Neural progenitor cell (in vitro differentiated cells): Measurements from ENCODE around the gene PVALEF. TPM values are rescaled to one million over a fixed set of nuclear protein-coding genes. Genes with fewer than 3 reads are reported as not detected.
A peak's percentile ranks its signal among the peaks of the same experiment; 100 is the strongest.

Experiments used
- DNase-seq: peaks from one replicate; pipeline ENCODE4 v3.0.0-alpha.2; 2016; ENCODE audit warnings: low spot score
- H2AFZ ChIP-seq: fragments of 200-600 bp; sonication (generic); replicated peaks from 2 replicates; pipeline ENCODE4 v1.6.1; 2016; ENCODE audit warnings: antibody characterized with exemption
- H3F3A ChIP-seq: fragments of 200-600 bp; sonication (generic); 2 replicates; pipeline ENCODE4 v1.6.1; 2016; ENCODE audit warnings: antibody characterized with exemption, low read depth
- H3K27ac ChIP-seq: fragments of 200-600 bp; sonication (generic); 2 replicates; pipeline ENCODE4 v1.5.1; 2016; ENCODE audit warnings: mild to moderate bottlenecking
- H3K27me3 ChIP-seq: fragments of 200-600 bp; sonication (generic); 2 replicates; pipeline ENCODE4 v1.6.1; 2016; ENCODE audit warnings: mild to moderate bottlenecking, moderate library complexity
- H3K36me3 ChIP-seq: fragments of 200-600 bp; sonication (generic); 2 replicates; pipeline ENCODE4 v1.5.1; 2016
- H3K4me1 ChIP-seq: fragments of 200-600 bp; sonication (generic); 2 replicates; pipeline ENCODE4 v1.6.1; 2016; ENCODE audit warnings: mixed run types
- H3K4me2 ChIP-seq: fragments of 200-600 bp; sonication (generic); 2 replicates; pipeline ENCODE4 v1.6.1; 2016
- H3K4me3 ChIP-seq: fragments of 200-600 bp; sonication (generic); 2 replicates; pipeline ENCODE4 v1.5.1; 2016
- H3K79me2 ChIP-seq: fragments of 200-600 bp; sonication (generic); 2 replicates; pipeline ENCODE4 v1.6.1; 2016; ENCODE audit warnings: low read depth
- H3K9ac ChIP-seq: fragments of 200-600 bp; sonication (generic); 2 replicates; pipeline ENCODE4 v1.6.1; 2016
- H3K9me3 ChIP-seq: fragments of 200-600 bp; sonication (generic); 2 replicates; pipeline ENCODE4 v1.5.1; 2016; ENCODE audit warnings: low read depth
- H4K20me1 ChIP-seq: fragments of 200-600 bp; sonication (generic); 2 replicates; pipeline ENCODE4 v1.6.1; 2016; ENCODE audit warnings: low read depth
- H3K27ac Mint-ChIP-seq: 3 replicates; pipeline ENCODE4 v1.8.0; 2021; ENCODE audit warnings: mixed read lengths
- H3K27me3 Mint-ChIP-seq: 2 replicates; pipeline ENCODE4 v1.8.0; 2022; ENCODE audit warnings: low read depth, mild to moderate bottlenecking, inconsistent platforms, moderate library complexity, mixed read lengths; ENCODE audit not compliant: insufficient read depth
- H3K36me3 Mint-ChIP-seq: 3 replicates; pipeline ENCODE4 v1.8.0; 2021; ENCODE audit warnings: mixed read lengths
- H3K4me1 Mint-ChIP-seq: 3 replicates; pipeline ENCODE4 v1.8.0; 2021; ENCODE audit warnings: mixed read lengths
- H3K4me3 Mint-ChIP-seq: 3 replicates; pipeline ENCODE4 v1.8.0; 2021; ENCODE audit warnings: mild to moderate bottlenecking, moderate library complexity, mixed read lengths
- H3K9me3 Mint-ChIP-seq: 3 replicates; pipeline ENCODE4 v1.8.0; 2020; ENCODE audit warnings: mixed read lengths
- CTCF ChIP-seq: fragments of 200-600 bp; sonication (generic); IDR thresholded peaks from 2 replicates; pipeline ENCODE4 v1.5.1; 2017; ENCODE audit warnings: antibody characterized with exemption, mild to moderate bottlenecking
- EZH2 ChIP-seq: fragments of 200-600 bp; sonication (generic); IDR thresholded peaks from 2 replicates; pipeline ENCODE4 v1.6.1; 2017; ENCODE audit warnings: antibody characterized with exemption, mild to moderate bottlenecking, moderate library complexity
- EZH2phosphoT487 ChIP-seq: fragments of 200-600 bp; sonication (generic); IDR thresholded peaks from 2 replicates; pipeline ENCODE4 v1.6.1; 2017; ENCODE audit warnings: antibody characterized with exemption
- total RNA-seq: library from RNA; depleted of rRNA; stranded (reverse); fragments of >200 nt; gene quantifications from 2 replicates; pipeline ENCODE4 v1.2.3, GENCODE V29; 2015; ENCODE audit warnings: low replicate concordance

Gene PVALEF
- total RNA-seq, 1 donor from 2014 or later, result not detected

- H3K36me3 ChIP-seq, result no peaks in the 10 kb centered on the region
- Mint-ChIP-seq H3K27ac (peak overlapping the region; percentile 1), H3K27me3 (peaks cover 15% of the 10 kb centered on the region), H3K4me1 (peaks cover 8% of the 10 kb centered on the region), H3K36me3 (no peaks in the 10 kb centered on the region), H3K4me3 (peak overlapping the region; percentile 3), H3K9me3 (peaks cover 9% of the 10 kb centered on the region)
- no peak for DNase-seq
- no peak overlapping the region for H3K4me2 ChIP-seq
- H4K20me1 ChIP-seq, result no peaks in the 10 kb centered on the region
- TF ChIP-seq CTCF, result no peak
- TF ChIP-seq EZH2phosphoT487, result no peak
- no peak for TF ChIP-seq EZH2
- H3K9me3 ChIP-seq, result no peaks in the 10 kb centered on the region
- H3K79me2 ChIP-seq, result no peaks in the 10 kb centered on the region
- no peaks in the 10 kb centered on the region for H3K4me1 ChIP-seq
- H2AFZ ChIP-seq, result no peak overlapping the region
- no peak overlapping the region for H3K4me3 ChIP-seq
- H3K27me3 ChIP-seq, result no peaks in the 10 kb centered on the region
- H3K9ac ChIP-seq, result no peak overlapping the region
- H3K27ac ChIP-seq, result no peak overlapping the region
- H3F3A ChIP-seq, result peaks cover 15% of the 10 kb centered on the region
Observed at GRCh38 chr17:81138083-81138482, 27.2 kb upstream of the PVALEF start.

GRCh38 chr17:81138500-81138899 is 26.8 kb upstream of the PVALEF start:
- TF ChIP-seq EZH2phosphoT487 (no peak), EZH2 (no peak), CTCF (no peak)
- peak overlapping the region; percentile 1 for H3K27ac Mint-ChIP-seq
- H3K27ac ChIP-seq, result no peak overlapping the region

GRCh38 chr17:81139428-81139827 is 25.9 kb upstream of the PVALEF start:
- DNase-seq, result no peak
- peaks cover 15% of the 10 kb centered on the region for H3K27me3 Mint-ChIP-seq
- peaks cover 15% of the 10 kb centered on the region for H3F3A ChIP-seq
- TF ChIP-seq EZH2phosphoT487 (no peak), EZH2 (no peak), CTCF (no peak)
- H3K9ac ChIP-seq, result no peak overlapping the region
- no peak overlapping the region for H3K27ac Mint-ChIP-seq
- no peaks in the 10 kb centered on the region for H3K9me3 ChIP-seq
- H3K36me3 ChIP-seq, result no peaks in the 10 kb centered on the region
- no peaks in the 10 kb centered on the region for H3K36me3 Mint-ChIP-seq
- no peak overlapping the region for H2AFZ ChIP-seq
- peaks cover 9% of the 10 kb centered on the region for H3K9me3 Mint-ChIP-seq
- H3K4me2 ChIP-seq, result no peak overlapping the region
- peak overlapping the region; percentile 25 for H3K4me3 Mint-ChIP-seq
- H3K79me2 ChIP-seq, result no peaks in the 10 kb centered on the region
- no peaks in the 10 kb centered on the region for H3K4me1 ChIP-seq
- H3K4me3 ChIP-seq, result no peak overlapping the region
- peaks cover 8% of the 10 kb centered on the region for H3K4me1 Mint-ChIP-seq
- no peaks in the 10 kb centered on the region for H4K20me1 ChIP-seq
- H3K27me3 ChIP-seq, result no peaks in the 10 kb centered on the region
- no peak overlapping the region for H3K27ac ChIP-seq

More at GRCh38 chr17:81138500-81138899, 26.8 kb upstream of the PVALEF start:
- Histone ChIP-seq H3K9me3 (no peaks in the 10 kb centered on the region), H3K9ac (no peak overlapping the region), H3K27me3 (no peaks in the 10 kb centered on the region), H4K20me1 (no peaks in the 10 kb centered on the region), H3K4me2 (no peak overlapping the region), H2AFZ (no peak overlapping the region), H3K79me2 (no peaks in the 10 kb centered on the region), H3K36me3 (no peaks in the 10 kb centered on the region), H3F3A (peaks cover 15% of the 10 kb centered on the region), H3K4me1 (no peaks in the 10 kb centered on the region), H3K4me3 (no peak overlapping the region)
- H3K9me3 Mint-ChIP-seq, result peaks cover 9% of the 10 kb centered on the region
- peaks cover 15% of the 10 kb centered on the region for H3K27me3 Mint-ChIP-seq
- peak overlapping the region; percentile 3 for H3K4me3 Mint-ChIP-seq
- DNase-seq, result no peak
- H3K36me3 Mint-ChIP-seq, result no peaks in the 10 kb centered on the region
- H3K4me1 Mint-ChIP-seq, result peaks cover 8% of the 10 kb centered on the region
